NCI-H1048 (cell line): Measurements from ENCODE around the gene CAMK2N2.

ENCODE experiments used
- DNase-seq: peaks from one replicate; lab custom pipeline; 2025; lab: John Stamatoyannopoulos, UW

Gene CAMK2N2

GRCh38 chr3:184239708-184240107 lies 21.6 kb downstream of the CAMK2N2 start:
- DNase-seq = no peak

GRCh38 chr3:184239221-184239620 lies 22.1 kb downstream of the CAMK2N2 start:
- no peak for DNase-seq

- DNase-seq = no peak
These were observed 23.0 kb downstream of the CAMK2N2 start for GRCh38 chr3:184238246-184238818.

GRCh38 chr3:184237807-184238206 lies 23.5 kb downstream of the CAMK2N2 start:
- DNase-seq = no peak

- DNase-seq = no peak
These were observed 24.1 kb downstream of the CAMK2N2 start for GRCh38 chr3:184237211-184237610.

GRCh38 chr3:184236636-184237035 lies 24.7 kb downstream of the CAMK2N2 start:
- DNase-seq = no peak

GRCh38 chr3:184236033-184236410 lies 25.3 kb downstream of the CAMK2N2 start:
- DNase-seq = no peak

- DNase-seq = no peak
These were observed 25.8 kb downstream of the CAMK2N2 start for GRCh38 chr3:184235381-184236032.

- DNase-seq = no peak
These were observed 26.5 kb downstream of the CAMK2N2 start for GRCh38 chr3:184234671-184235380.

- no peak for DNase-seq
These were observed 27.1 kb downstream of the CAMK2N2 start for GRCh38 chr3:184234224-184234623.

- no peak for DNase-seq
These were observed 28.1 kb downstream of the CAMK2N2 start for GRCh38 chr3:184233127-184233843.

- no peak for DNase-seq
These were observed 29.7 kb downstream of the CAMK2N2 start for GRCh38 chr3:184231671-184232070.

GRCh38 chr3:184230603-184231528 lies 30.5 kb downstream of the CAMK2N2 start:
- DNase-seq = no peak

GRCh38 chr3:184230081-184230602 lies 31.2 kb downstream of the CAMK2N2 start:
- no peak for DNase-seq

- DNase-seq = no peak
These were observed 31.8 kb downstream of the CAMK2N2 start, which contains the start of gene VWA5B2 for GRCh38 chr3:184229394-184230080. Gene VWA5B2, plus strand, starts transcription at chr3:184229585. Its CDS starts 944 bp downstream, at chr3:184230529.

- DNase-seq = no peak
These were observed 32.8 kb downstream of the CAMK2N2 start for GRCh38 chr3:184228376-184229137.

GRCh38 chr3:184227481-184227935 lies 33.8 kb downstream of the CAMK2N2 start:
- DNase-seq = no peak

- no peak for DNase-seq
These were observed 37.4 kb downstream of the CAMK2N2 start for GRCh38 chr3:184223946-184224345.

GRCh38 chr3:184222521-184222920 lies 38.8 kb downstream of the CAMK2N2 start:
- DNase-seq = no peak

- no peak for DNase-seq
These were observed 42.5 kb downstream of the CAMK2N2 start for GRCh38 chr3:184218814-184219213.
